Fibroblast of the aortic adventitia (primary cell): ENCODE data around the gene GRAP. TPM values are rescaled to one million over a fixed set of nuclear protein-coding genes. Genes with fewer than 3 reads are reported as not detected.

ENCODE experiments used
- DNase-seq: peaks from one replicate; pipeline ENCODE4 v3.0.0-alpha.2; 2010; ENCODE audit warnings: low read depth
- H3K4me3 ChIP-seq: 2 replicates; pipeline ENCODE4 v1.5.1; 2011; ENCODE audit warnings: low read depth, mild to moderate bottlenecking, control low read depth, low read length, moderate library complexity
- CTCF ChIP-seq: IDR thresholded peaks from 2 replicates; pipeline ENCODE4 v1.5.1; 2011; ENCODE audit warnings: mild to moderate bottlenecking, low read length, control low read depth, inconsistent platforms; ENCODE audit not compliant: insufficient read depth
- total RNA-seq: library from RNA; depleted of rRNA; stranded (reverse); fragments of >200 nt; gene quantifications from 2 replicates; pipeline ENCODE4 v1.2.3, GENCODE V29; 2012; ENCODE audit warnings: low replicate concordance

The GRAP gene
- total RNA-seq, 1 donor = under 0.01 TPM

DNA sequence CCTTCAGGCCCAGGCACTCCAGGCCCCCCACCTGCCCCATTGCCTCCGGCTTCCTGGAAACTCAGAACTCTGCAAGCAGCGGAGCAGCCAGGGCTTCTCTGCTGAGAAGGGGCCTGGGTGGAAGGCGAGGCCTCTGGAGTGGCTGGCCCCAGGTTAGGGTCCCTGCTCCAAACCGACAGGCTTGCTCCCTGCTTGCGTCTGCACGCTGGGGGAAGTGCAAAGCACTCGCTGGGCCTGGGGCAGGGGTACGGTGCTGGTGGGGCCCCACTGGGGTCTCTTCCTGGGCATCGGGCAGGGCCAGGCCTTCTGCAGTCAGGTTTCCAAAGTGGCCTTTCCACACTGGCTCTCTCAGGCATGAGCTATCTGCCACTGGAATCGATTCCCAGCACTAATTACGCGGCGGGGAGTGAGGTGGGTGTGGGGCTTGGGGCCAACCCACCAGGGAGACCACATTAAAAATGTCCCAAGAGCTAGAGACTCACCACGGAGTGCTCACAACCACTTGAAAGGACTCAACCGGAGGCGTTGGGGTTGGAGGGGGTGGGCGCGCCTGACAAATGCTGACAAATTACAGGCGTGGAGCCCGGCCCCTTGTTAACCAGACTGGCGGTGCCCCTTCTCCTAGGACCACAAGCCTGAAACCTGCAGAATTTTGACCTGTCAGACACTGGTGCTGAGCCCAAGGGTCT, 60.1 kb downstream of the GRAP start:
- no peak for DNase-seq
- TF ChIP-seq CTCF = no peak
- H3K4me3 ChIP-seq = no peak overlapping the region

- no peak overlapping the region for H3K4me3 ChIP-seq
- TF ChIP-seq CTCF = no peak
- no peak for DNase-seq
Observed at GRCh38 chr17:18985475-18985874, 61.3 kb downstream of the GRAP start.

DNA sequence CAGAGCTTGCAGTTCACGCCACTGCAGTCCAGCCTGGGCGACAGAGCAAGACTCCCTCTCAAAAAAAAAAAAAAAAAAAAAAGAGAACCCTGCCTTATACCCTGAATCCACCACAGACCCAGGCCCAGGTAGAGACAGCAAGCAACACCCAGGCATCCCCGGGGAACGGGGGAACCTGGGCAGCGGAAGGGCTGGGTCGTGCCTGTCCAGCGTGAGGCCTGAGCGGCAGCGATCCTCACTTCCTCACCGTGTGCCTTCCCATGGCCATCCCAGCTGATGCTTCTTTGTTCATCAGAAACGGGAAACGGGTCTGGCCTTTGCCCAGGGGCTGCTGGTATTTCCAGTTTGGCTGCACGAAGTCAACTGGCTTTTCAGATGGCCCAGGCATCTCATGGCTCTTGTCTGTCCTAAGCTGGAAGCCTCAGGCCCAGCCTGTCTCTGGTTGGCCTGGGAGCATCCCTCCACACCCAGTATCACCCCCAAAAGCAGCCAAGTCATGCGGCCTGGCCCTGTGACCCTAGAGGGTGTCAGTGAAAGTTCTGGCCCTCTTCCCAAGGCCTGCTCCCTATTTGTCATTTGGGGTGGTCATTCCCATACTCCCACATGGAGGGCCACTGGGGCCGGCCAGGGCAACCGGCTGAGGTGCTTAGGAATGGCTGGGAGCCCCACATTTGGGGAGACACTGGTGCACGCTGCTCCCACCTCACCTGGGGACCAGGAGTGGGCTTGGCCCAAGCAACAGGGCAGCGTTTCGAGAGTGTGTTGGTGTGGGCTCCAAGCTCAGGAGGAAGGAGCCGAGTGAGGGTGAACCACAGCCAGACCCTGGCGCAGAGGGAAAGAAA, 62.3 kb downstream of the GRAP start:
- H3K4me3 ChIP-seq = no peak overlapping the region
- no peak for TF ChIP-seq CTCF
- no peak for DNase-seq

DNA sequence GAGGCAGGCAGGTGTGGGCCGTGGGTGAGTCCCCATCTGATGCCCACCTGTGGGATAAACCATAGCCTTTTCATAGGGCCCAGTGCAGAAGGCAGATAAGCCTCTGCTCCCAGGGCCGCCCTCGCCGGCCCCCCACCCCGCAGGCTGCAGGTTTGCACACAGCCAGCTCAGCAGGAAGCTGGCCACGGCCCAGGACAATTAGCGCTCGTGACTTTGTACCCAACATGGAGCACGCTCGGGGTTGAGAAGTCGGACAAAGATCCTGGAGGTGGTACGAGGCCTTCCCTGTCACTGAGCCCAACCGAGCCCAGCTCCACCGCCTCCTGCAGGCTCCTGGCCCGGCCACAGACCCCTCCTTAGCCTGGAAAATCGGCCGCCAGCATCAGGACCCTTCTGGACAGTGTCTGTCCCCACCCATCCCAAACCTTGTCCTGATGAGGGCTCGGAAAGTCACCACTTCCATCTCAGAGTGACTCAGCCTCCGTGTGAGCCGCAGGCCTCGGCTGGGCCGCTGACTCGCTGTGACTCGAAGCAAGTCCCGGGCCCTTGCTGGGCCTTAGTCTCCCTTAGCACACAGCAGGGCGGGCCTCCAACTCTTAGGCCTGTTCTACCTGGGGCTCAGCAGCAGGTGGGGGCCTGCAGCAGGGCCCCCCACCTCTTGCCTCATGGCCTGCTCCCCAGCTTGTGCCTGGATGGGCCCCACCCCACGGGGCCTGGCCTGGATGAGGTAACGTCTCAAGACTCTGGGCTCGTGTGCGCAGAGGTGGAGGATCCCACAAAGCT, 64.9 kb downstream of the GRAP start:
- peak; percentile 64 for DNase-seq
- no peak overlapping the region for H3K4me3 ChIP-seq
- TF ChIP-seq CTCF = no peak

- H3K4me3 ChIP-seq = no peak overlapping the region
- DNase-seq = no peak
- TF ChIP-seq CTCF = no peak
Observed at GRCh38 chr17:18981335-18981641, 65.5 kb downstream of the GRAP start.

- no peak for TF ChIP-seq CTCF
- H3K4me3 ChIP-seq = no peak overlapping the region
- DNase-seq = peak; percentile 36
Observed at GRCh38 chr17:18980682-18981334, 65.9 kb downstream of the GRAP start.
